GM10266 (cell line): ENCODE data around the gene KIF18A.

Experiments
- DNase-seq: peaks from one replicate; pipeline ENCODE4 v3.0.0; 2012; ENCODE audit errors: extremely low spot score
- TF ChIP-seq, protein P1 (sequence below): IDR thresholded peaks from 2 replicates; pipeline ENCODE4 v1.5.1; 2012; ENCODE audit warnings: mild to moderate bottlenecking, low read depth; ENCODE audit not compliant: control insufficient read depth, insufficient read depth; ENCODE audit errors: missing control alignments

The KIF18A gene

DNA sequence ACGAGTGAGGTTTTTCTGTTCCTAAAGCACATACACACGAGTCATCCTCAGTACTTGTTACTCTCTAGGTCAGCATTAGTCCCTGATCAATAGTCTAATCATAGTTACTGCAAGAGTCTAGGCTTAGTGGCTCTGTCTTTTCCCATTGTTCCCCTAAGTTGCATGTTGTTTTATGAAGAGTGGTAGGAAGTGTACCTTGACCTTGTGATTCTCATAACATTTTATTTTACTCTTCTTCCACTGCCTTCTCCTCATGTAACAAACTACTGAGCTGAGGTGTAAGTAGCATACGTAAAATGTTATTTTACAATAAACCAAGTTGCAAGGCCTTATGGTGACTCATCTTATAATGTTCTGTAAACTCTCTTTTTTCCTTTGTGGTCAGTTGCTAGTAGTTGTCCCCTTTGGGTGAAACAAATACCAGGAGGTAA, 15.2 kb upstream of the KIF18A start:
- DNase-seq: no peak
- TF ChIP-seq, protein P1, sequence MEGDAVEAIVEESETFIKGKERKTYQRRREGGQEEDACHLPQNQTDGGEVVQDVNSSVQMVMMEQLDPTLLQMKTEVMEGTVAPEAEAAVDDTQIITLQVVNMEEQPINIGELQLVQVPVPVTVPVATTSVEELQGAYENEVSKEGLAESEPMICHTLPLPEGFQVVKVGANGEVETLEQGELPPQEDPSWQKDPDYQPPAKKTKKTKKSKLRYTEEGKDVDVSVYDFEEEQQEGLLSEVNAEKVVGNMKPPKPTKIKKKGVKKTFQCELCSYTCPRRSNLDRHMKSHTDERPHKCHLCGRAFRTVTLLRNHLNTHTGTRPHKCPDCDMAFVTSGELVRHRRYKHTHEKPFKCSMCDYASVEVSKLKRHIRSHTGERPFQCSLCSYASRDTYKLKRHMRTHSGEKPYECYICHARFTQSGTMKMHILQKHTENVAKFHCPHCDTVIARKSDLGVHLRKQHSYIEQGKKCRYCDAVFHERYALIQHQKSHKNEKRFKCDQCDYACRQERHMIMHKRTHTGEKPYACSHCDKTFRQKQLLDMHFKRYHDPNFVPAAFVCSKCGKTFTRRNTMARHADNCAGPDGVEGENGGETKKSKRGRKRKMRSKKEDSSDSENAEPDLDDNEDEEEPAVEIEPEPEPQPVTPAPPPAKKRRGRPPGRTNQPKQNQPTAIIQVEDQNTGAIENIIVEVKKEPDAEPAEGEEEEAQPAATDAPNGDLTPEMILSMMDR: no peak

DNA sequence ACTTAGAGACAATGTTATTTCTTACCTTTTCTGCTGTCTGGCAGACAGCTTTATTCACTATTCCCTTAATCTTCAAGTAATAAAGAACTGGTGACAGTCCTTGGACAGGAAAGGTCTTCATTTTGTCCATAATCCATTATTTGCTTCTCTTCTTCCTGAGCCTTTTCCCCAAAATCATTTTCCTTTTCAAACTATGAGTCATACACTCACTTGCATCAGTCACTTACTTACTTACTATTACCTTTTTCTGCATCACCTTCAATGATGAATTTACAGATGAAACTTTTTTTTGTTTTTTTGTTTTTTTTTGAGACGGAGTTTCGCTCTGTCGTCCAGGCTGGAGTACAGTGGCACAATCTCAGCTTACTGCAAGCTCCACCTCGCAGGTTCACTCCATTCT, 9.8 kb upstream of the KIF18A start:
- TF ChIP-seq, protein P1: no peak

DNA sequence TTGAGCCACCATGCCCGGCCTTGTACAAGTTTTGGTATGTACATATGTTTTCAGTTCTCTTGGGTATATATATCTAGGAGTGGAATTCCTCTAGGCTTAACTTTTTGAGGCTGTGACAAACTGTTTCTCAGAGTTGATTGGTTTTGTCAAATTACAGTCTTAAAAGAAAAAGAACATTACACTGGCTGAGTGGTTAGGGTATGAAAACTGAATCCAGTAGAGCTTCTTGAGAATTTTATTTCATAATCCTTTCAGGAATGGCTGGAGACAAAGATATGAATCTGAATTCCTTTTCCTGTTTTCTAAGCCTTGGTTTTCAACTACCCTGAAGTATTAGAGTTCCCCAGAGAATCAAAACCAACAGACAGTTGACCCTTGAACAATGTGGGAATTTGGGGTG, 6.8 kb upstream of the KIF18A start:
- TF ChIP-seq, protein P1: no peak
- DNase-seq: no peak

More for the DNA sequence above, 9.8 kb upstream of the KIF18A start:
- DNase-seq: no peak

DNA sequence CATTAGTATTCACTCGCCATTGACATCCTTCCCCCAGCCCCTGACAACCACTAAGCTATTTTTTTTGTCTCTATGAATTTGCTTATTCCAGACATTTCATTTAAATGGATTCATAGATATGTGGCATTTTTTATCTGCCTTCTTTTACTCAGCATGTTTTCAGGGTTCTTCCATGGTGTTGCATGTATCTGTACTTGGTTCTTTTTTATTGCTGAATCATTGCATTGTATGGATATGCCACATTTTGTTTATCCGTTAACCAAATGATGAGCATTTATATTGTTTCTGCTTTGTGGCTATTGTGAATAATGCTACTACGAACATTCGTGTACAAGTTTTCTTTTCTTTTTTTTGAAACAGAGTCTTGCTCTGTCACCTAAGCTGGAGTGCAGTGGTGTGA, 6.2 kb upstream of the KIF18A start:
- DNase-seq: no peak
- TF ChIP-seq, protein P1: no peak

DNA sequence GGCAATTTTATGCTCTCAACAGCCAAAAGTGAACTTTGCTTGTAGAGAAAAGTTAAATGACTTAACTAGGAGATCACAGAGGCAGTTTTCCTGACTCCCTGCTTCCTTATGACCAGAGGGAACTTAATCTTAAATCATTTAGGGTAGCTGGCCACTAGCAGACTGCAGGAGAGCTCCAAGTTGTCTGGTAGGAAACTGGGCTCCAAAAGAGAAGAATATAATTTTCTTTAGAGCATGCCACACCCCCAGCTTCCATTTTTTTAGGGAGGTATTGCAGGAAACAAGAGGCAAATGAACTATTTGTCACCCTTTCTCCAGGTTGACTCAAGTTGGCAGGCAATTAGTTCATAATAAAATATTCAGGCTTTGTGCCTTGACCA, 2.9 kb upstream of the KIF18A start:
- TF ChIP-seq, protein P1: no peak
- DNase-seq: no peak

DNA sequence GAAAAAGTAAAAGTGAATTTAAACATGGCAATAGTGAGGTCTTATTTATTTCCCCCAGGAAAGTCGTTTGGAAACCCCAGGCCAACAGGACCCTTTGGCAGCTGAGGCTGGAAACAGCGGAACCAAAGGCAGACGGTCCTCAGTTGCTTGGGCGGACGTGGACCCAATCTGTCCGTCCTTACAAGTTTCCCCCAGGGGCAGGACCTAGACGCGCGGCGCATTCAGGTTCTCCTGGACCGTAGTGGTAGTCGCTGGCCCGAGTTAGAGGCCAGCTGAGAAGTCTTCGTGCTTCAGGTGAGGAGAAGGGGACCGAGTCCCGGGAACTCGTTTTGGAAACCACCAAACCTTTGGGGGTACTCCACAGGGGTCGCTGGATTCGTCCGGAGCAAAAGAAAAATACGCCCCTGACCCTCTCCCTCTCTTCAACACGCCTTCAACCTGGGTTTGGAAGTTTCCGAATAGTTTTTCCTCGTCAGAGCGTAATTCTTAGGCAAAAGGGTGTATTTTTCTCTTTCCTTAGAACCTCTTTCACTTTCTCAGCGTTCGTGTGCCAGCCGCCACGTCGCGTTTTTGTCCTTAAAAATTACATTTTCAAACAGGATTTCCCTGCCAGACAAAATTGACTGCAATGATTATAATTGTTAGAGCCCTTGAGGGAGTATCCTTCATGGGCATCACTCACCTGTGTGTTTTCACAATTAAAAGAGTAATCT, 2.3 kb upstream of the KIF18A start:
- peak; percentile 44 for DNase-seq
- TF ChIP-seq, protein P1: no peak

DNA sequence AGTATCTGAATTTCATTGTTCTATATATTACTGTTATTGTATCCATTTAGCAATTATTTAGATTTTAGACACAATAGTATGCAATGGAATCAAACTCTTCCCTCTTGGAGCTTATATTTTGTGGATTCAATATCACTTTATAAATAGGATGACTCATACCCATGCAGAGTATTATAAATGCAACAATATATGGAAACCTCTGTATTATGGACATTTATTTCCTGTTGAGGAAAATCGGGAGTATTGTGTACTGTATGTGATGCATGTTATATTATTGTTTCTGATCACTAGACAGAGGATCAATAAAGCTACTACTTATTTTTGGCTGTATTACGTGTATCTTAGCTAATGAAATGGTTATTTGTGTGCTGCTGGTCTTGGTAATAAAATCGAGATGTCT, 1.0 kb upstream of the KIF18A start:
- TF ChIP-seq, protein P1: no peak
- DNase-seq: no peak
